Measurements from ENCODE around the gene LIMD2.

LIMD2 gene

DNA sequence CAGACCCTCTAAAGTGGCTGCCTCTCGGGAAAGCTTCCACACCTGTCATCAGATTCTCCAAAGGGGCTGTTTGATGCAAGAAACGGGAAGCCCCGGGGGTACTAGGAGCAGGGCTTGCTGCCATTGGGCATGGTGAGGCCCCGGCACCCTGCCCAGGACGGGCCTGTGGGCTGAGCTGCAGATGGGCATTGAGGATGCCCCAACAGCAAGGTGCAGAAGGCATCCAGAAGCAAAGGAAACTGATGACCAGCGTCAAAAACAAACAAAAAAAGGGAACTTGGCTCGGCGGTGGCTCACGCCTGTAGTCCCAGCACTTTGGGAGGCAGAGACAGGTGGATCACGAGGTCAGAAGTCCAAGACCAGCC is 1.5 kb upstream of the LIMD2 start:
- DNase-seq (ENCODE audit: low spot score): no peak

DNA sequence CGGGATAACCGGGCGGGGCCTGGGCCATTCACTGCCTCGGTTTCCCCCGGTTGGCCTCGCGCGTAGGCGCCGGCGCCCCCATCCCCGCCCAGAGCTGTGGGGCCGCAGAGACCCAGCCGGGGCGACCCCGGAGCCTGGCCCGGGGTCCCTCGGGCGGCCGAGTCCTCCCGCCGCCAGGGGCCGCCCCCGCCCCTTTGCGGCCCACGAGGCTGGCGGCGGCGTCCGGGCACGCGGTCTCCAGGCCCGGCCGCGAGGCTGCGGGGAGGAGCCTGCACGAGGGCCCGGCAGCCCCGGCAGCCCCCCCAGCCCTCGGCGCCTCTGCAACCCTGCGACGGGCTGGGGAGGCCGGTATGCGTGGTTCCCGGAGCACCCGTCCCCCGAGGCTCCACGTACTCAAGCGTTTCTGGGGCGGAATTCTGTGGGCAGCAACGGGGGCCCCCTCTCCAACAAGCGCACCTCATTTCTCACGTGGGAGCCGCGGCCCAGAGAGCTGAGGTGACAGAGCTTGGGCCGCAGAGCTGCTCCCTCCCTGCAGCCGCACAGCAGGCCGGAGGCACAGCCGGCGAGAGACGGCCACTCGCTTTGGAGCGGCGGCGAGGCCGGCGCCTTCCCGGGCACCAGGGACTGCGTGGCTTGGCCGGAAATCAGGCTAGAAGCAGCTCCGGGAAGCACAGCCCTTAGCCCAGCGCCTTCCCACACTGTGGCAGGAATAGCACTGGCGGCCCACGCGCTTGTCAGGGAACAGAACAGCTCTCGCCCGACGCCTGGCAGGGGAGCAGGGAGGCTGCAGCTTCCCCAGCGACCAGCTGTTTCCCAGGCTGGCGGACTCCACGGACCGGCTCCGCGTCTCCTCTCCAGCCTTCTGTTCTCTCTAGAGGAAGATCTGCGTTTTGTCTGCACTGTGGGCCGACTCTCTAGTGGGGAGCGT is 867 bp upstream of the LIMD2 start:
- DNase-seq (ENCODE audit: low spot score): no peak

DNA sequence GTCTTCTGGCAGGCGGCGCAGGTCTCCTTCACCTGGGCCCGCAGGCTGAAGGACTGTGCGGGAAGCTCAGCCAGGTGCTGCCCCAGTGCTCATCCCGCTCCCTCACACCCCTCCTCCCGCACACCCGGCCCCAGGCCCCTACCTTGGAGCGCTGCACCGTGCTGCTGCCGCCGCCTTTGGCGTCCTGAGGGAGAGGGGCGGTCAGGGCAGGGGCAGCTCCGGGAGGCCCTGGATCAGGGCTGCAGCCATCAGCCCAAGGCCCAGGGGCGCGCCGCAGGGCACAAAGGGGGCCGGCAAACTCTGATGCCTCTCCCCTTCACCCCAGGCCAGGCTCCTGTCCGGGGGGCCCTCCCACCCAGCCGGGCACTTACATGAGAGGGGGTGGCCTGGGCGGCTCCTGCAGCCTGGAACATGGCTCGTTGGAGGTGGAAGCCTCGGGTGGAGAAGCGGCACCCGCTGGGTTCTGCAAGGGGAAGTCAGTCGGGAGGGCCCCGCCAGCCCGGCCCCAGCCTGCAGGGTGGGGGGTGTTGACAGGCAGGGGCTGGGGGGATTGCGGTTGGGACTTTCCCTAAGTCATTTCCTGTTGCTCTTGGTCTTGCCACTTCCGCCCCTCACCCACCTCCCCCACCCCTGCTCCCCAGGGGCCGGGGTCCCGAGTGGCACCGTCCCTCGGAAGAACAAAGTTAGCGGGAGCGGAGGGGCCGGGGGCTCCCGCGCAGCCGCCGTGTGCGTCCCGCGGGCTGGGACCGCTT is 863 bp downstream of the LIMD2 start:
- no peak for DNase-seq (ENCODE audit: low spot score)

DNA sequence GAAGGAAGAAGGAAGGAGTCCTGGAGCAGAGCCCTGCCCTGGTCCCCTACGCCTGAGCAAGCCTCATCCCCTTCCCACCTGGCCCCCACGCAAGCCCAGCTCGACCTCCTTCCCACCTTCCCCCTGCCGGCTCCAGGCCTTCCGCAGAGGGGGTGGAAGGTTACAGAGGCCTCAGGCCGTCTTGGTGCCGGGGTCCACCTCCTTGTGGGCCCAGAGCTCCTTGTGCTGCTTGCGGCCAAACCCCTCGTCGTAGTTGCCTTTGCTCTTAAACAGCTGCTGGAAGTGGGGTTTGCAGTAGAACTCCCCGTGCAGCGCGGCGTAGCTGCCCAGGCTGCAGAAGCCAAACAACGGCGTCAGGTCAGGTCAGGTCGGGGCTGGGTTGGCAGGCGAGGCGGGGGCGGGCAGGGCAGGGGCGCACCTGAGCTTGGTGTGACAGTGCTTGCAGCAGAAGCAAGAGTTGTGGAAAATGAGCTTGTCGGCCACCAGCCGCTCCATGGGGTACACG is 1.5 kb downstream of the LIMD2 start:
- DNase-seq (ENCODE audit: low spot score): no peak

DNA sequence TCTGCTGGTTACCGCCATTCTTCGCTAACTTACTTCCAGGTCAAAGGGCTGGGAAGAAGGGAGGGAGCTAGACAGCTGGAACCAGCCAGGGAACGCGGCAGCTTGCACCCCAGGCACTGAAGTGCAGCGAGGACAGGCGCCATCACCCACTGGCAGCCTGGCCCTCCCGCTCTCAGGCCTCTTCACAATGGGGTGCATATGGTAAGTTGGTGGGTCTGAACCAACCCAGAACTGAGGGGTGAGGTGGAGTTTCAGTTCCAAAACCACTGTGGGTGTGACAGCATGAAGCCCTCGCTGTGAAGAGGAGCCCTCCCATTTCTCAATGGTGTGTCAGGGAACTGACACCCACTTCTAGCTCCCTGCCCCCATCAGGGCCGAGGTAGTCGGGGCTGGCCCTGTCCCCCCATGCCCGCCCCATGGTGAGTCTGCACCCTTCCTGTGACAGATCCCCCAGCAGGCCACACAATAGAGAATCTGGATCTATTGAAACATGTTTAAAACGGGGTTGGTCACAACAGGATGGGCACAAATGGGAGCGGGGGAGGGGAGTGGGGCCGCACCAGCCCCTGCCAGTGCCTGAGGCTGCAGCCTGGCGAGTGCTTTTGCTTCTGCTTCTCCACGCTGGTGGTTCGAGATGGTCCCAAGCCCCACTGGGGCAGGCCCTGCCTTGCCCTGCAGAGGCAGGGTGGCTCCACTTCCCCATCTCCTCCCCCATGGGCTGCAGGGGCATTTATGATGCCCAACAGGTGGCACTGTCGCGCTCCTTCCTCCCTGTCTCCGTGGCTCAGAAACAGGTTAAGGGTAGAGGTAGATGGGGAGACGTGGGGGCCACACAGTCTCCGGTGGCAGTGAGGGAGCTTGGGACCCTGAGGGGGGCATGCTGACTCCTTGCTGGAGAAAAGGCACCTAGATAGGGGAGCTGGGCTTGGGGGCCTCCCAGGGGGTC is 2.3 kb downstream of the LIMD2 start:
- no peak for DNase-seq (ENCODE audit: low spot score)

DNA sequence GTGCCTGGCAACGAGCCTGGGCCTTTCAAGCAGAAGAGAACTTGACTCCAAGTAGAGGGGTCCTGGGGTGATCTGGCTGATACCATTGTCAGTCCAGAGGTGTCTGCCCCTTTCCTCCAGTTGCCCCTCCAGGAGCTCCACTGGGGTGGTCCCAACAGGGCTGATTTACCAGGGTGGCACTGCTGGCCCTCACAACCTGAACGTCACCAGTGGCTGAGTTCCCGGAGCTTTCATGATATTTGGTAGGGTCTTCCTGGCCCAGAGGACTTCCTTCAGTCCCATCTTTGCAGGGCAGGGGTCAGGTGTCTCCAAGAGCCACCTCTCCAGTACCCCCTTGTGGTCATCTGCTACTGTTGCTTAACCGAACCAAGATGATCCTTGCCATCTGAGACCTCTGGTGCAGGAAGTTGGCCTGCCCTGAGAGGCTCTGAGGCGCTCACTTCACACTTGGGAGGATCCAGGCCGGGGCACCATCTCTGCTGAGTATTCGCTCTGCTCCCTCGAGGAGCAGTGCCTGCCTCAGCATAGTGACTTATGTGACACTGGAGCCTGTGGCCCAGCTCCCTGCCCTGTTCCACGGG is 3.5 kb downstream of the LIMD2 start:
- DNase-seq (ENCODE audit: low spot score): no peak

DNA sequence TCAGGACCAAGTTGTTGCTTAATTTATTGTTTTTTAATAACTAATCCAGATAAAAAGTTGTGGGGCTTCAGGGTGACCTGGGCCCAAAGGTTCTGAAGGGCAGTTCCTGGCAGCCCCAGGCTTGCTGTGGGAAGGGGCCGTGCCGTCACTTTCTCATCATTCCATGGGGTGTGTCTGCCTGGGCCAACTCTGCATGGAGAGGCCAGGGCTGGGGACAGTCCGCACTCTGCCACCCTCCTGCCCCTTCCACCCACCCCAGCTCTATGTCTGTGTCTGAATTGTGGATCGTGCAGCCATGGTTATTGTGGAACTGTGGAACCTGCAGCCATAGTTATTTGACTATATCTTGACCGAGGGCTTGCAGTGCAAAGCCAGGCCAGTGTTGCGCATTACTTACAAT is 4.0 kb downstream of the LIMD2 start:
- no peak for DNase-seq (ENCODE audit: low spot score)

DNA sequence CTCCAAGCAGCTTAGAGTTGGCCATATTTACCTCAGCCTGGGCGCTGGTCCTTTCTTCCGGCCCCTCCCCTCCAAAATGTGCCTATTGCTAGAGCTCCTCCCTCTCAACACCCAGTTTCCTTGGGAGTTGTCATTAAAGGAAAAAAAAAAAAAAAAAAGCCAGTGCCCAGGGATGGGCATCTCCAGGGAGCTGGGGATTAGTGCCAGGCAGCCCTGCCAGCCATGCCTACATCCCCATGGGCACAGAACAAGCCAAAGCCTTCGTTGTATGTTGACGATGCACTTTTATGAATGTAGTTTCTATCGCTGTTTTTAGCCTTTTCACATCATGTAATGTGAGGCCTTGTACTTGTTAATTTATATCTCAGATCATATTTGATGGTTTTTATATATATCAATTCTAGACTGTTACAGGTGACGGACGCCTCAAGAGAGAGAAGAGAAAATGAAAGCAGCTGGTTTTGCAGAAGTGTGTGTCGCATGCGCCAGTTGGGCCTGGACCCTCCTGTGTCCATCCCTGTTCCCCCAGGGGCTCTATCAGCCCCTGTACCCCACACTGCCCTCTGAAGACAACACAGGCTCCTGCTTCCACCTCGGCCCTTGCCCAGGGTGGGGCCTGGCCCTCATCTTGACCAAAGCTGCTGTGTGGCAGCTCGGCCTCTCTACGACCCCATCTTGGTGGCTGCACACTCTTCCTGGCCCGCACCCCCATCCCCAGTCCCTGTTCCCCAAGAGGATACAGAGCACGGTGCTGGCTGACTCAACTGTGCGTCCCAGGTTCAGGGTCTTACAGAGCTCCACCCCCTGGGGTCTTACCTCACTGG is 4.8 kb downstream of the LIMD2 start:
- no peak for DNase-seq (ENCODE audit: low spot score)

DNA sequence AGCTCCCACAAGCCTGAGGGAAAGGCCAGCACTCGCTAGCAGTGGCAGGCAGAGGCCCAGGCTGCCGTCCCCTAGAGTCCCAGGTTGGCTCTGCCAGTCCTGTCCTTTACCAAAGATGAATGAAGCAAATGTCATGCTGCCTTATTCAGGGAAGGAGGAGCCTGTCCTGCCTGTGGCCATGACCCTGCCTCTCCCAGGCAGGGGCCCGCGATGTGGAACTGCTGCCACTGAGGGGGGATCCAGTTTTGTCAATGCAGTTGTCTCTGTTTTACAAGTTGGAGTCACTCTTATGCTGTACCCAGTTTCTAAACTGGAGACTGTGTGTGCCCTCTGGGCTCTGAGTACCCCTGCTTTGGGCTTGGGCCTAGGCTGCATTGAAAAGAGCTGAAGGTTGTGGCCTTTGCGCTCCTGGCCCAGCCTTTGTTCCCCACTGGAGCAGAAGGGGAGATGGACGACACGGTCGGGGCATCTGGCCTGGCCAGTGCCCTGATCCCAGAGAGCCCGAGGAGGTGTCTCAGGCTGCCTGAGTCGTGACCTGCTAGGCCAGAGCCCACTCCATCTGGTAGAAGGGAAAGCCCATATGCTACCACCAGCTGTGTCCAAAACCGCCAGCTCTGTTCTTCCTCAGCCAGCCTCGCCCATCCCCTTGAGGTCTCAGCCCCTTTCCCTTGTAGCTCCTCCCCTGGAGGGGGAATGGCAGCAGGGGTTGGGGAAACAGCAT is 5.5 kb downstream of the LIMD2 start:
- no peak for DNase-seq (ENCODE audit: low spot score)

DNA sequence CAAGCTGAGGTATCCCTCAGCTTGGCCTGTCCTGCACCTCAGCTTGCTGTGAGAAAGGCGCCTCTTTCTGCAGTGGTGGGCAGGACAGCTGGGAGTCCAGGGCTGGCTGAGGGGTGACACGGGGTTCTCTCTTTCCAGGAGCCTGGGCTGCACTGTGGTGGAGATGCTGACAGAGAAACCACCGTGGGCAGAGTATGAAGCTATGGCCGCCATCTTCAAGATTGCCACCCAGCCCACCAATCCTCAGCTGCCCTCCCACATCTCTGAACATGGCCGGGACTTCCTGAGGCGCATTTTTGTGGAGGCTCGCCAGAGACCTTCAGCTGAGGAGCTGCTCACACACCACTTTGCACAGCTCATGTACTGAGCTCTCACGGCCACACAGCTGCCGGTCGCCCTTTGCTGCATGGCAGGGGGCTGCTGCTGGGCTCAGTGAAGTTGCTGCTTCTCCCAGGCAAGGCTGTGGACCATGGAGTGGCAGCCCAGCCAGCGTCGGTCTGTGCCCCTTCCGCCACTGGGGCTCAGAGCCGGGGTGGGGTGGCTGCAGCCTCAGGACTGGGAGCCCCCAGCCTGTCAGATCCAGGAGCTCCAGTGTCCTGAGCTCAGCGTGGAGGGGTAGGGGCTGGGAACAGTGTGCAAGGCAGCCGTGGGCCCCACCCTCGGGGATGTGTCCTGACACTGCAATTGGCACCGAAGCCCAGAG is 6.4 kb downstream of the LIMD2 start:
- no peak for DNase-seq (ENCODE audit: low spot score)

DNA sequence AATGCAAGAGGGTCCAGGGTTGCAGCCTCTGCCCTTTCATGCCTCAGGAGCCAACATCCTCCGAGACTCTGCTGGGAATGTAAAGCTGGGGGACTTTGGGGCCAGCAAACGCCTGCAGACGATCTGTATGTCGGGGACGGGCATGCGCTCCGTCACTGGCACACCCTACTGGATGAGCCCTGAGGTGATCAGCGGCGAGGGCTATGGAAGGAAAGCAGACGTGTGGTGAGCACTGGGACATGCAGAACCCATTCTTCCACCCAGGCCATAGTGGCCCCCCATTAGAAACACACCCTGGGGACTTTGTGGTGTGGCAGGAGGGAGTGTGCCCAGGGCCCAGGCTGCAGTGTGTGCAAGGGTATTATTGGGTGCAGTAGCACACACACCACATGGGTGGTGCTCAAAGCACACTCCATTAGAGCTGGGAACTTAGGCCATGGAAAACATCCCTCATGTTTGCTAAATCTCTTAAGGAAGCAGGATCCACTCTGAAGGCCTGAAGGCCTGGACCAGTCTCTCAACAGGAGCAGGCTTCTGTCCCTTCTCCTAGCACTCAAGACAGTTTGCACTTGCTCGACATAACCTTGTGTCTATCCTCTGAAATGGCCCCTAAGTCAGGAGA is 7.6 kb downstream of the LIMD2 start:
- no peak for DNase-seq (ENCODE audit: low spot score)

DNA sequence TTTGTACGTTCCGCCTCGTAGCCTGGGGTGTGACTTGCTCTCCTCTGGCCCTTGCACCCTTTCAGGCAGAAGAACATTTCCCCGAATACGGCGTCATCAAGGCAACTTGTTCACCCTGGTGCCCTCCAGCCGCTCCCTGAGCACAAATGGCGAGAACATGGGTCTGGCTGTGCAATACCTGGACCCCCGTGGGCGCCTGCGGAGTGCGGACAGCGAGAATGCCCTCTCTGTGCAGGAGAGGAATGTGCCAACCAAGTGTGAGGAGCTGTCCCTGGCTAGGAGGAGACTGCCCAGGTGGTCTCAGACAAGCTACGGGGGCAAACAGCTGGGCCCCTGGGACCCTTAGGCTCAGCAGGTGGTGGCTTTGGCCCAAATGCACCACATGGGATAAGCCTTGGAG is 10.4 kb downstream of the LIMD2 start:
- no peak for DNase-seq (ENCODE audit: low spot score)

DNA sequence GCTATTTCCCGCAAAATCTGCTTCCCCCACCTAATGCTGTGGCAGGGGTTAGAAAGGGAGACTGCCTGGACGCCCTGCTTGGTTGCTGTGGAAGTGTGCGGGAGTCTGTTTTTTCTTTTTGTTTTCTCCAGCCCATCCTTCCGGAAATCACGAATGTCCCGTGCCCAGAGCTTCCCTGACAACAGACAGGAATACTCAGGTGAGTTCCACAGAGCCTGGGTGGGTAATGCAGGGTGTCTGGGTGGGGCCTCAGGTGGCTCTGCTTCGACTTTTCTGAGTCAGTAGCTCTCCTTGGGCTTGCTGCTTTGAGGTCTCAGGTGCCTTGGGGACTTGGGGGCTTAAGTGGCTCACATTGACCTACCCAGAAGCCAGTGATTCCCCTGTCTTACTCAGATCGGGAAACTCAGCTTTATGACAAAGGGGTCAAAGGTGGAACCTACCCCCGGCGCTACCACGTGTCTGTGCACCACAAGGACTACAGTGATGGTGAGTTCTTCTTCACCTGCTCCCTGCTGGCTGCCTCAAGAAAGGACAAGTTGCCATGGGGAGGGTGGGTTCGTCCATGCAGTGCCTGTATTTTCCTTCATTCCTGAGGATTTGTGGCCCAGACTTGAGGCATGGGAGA is 11.4 kb downstream of the LIMD2 start:
- DNase-seq (ENCODE audit: low spot score): no peak

DNA sequence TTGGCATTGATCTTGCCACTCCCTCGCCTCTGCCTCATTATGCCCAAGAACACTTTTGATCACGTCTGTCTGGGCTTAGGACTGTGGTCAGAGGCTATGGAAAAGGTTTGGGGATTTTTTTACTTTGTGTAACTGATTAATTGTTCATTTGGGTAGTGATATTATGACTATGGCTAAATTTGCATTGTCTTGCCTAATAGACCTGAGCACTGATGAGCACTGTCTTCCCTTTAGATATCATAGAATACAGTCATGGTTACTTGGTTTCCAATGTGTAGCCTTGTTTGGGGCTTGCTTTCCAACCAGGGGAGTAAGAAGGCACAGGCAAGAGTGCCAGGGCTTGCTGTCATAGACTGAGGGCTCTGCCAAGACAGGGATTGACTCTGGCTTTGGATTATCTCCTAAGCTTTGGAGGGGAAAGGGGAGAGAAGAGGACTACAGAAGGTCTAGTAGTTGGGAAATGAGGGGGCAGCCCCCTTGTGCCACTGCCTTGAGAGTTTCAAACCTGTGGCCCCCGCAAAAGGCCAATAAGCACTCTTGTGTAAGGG is 13.7 kb downstream of the LIMD2 start:
- no peak for DNase-seq (ENCODE audit: low spot score)

DNA sequence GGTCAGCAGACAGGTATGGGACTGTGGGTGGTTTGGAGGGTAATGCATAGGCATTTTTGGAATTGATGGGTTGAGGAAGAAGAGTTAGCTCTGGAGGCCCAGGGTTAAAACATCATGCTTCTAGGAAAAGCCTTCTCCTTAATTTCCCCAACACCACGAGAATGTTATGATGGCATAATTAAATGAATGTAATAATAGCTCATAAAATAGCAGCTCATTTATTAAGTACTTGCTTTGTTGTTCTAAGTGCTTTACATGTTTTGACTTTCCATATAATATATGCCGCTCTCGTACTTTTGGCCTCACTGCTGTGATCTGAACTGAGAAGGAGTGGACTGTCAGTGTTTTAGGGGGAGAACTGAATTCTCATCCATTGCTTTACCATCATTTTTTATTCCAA is 14.3 kb downstream of the LIMD2 start:
- DNase-seq (ENCODE audit: low spot score): no peak

DNA sequence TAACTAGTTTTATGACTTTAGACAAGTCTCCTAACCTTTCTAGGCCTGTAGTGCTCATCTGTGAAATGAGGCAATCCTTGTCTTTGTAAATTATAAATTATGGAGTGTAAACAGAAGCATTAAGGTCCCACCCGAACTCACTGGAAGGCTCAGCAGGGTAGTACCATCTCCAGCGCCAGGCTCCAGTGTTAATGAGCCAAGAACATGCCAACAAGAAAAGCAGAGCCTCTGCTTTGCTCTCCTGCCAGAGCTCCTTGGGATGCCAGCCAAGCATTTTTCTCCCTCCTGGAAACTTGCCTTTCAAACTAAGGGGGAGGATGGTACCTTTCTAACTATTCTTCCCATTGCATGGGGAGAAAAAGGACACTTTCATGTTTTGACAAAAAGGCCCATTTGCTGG is 14.9 kb downstream of the LIMD2 start:
- no peak for DNase-seq (ENCODE audit: low spot score)

DNA sequence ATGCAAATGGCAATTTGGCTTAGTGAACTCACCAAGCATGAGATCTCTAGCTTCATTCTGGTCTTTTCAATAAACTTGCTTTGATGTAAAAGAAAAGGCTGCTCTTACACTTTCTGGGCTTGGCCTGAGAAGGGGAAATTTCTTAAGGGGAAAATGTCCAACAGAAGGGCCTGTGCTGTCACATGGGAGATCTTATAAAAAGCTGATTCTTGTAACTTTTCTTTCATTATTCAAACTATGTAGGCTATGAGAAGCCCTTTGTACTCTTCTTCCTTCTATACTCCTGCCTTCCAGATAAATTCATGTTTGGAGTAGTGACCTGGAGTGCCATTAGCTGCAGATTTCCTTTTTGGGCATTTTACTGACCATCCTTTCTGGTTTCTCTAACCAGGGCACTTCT is 16.9 kb downstream of the LIMD2 start:
- DNase-seq (ENCODE audit: low spot score): no peak

DNA sequence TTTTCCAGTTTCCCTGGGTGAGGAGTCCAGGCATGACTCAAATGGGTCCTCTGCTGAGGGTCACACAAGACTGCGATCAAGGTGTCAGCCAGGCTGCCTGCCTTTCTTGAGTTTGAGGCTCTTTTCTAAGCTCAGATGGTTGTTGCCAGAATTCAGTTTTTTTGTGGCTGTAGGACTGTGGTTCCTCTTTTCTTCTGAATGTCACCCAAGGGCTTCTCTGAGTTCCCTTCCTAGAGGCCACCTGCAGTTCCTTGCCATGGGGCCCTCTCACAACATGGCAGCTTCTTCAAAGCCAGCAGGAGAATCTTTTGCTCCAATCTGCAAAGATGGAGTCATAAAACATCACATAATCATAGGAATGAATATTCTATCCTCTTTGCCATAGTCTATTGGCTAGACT is 17.5 kb downstream of the LIMD2 start:
- DNase-seq (ENCODE audit: low spot score): no peak

Measured in globus pallidus (tissue), 1 donor.